A673 (cell line): ENCODE data around the gene CFAP58. TPM values are rescaled to one million over a fixed set of nuclear protein-coding genes. Genes with fewer than 3 reads are reported as not detected.

ENCODE experiments used
- BruUV-seq: library from RNA; stranded (reverse); fragments of 400-500 nt; replicated peaks from 2 replicates; lab custom pipeline; 2021; lab: Mats Ljungman, UMichigan
- CTCF ChIA-PET: fragments of 300-600 bp; sonication (Branson Sonifier 250); formaldehyde crosslinking; loops from one replicate; lab custom pipeline; 2022; ENCODE audit warnings: antibody characterized with exemption; lab: Charles Lee
- POLR2A ChIA-PET: fragments of 300-600 bp; sonication (Branson Sonifier 250); formaldehyde crosslinking; loops from one replicate; lab custom pipeline; 2022; ENCODE audit warnings: antibody characterized with exemption; ENCODE audit not compliant: low non-redundant PET; lab: Charles Lee
- DNase-seq: peaks from one replicate; pipeline ENCODE4 v3.0.0-alpha.2; 2015; ENCODE audit warnings: low spot score
- H3K27ac ChIP-seq: fragments of 200-600 bp; sonication (generic); 2 replicates; pipeline ENCODE4 v1.5.1; 2016; ENCODE audit warnings: mixed run types, low read depth, mild to moderate bottlenecking, mixed read lengths, antibody characterized with exemption, low read length; ENCODE audit not compliant: poor library complexity, severe bottlenecking
- H3K27me3 ChIP-seq: fragments of 200-600 bp; sonication (generic); replicated peaks from 2 replicates; pipeline ENCODE4 v1.6.1; 2017; ENCODE audit warnings: mixed run types, low read depth, mild to moderate bottlenecking, mixed read lengths, antibody characterized with exemption, low read length; ENCODE audit not compliant: insufficient read depth, poor library complexity
- H3K36me3 ChIP-seq: fragments of 200-600 bp; sonication (generic); 2 replicates; pipeline ENCODE4 v1.6.1; 2016; ENCODE audit warnings: mixed run types, mild to moderate bottlenecking, mixed read lengths, antibody characterized with exemption, low read length; ENCODE audit not compliant: insufficient read depth, poor library complexity, severe bottlenecking
- H3K4me1 ChIP-seq: fragments of 200-600 bp; sonication (generic); 2 replicates; pipeline ENCODE4 v1.6.1; 2017; ENCODE audit warnings: mixed run types, mild to moderate bottlenecking, mixed read lengths, antibody characterized with exemption, low read length; ENCODE audit not compliant: insufficient read depth, poor library complexity, severe bottlenecking
- H3K4me3 ChIP-seq: fragments of 200-600 bp; sonication (generic); 2 replicates; pipeline ENCODE4 v1.5.1; 2016; ENCODE audit warnings: low read depth, mixed run types, mild to moderate bottlenecking, mixed read lengths, low read length; ENCODE audit not compliant: poor library complexity, severe bottlenecking
- H3K9me3 ChIP-seq: fragments of 200-600 bp; sonication (generic); 2 replicates; pipeline ENCODE4 v1.6.1; 2016; ENCODE audit warnings: mixed run types, low read depth, mild to moderate bottlenecking, mixed read lengths, antibody characterized with exemption, low read length; ENCODE audit not compliant: poor library complexity, severe bottlenecking
- CTCF ChIP-seq: fragments of 300-800, 200-600 bp; sonication (generic); conservative IDR thresholded peaks from 2 replicates; pipeline ENCODE4 v1.5.1; 2017; ENCODE audit warnings: low read depth, mild to moderate bottlenecking, antibody characterized with exemption, low read length, moderate library complexity, mixed read lengths
- EZH2 ChIP-seq: fragments of 200-600 bp; sonication (generic); IDR thresholded peaks from 2 replicates; pipeline ENCODE4 v1.6.1; 2017; ENCODE audit warnings: borderline replicate concordance, low read depth, mild to moderate bottlenecking, mixed read lengths, antibody characterized with exemption, low read length; ENCODE audit not compliant: poor library complexity, severe bottlenecking
- intact Hi-C: fragments of 100-400 bp; cut with micrococcal nuclease; formaldehyde crosslinking; loops from one replicate; pipeline ENCODE4 v1.10.0; 2022; ENCODE audit not compliant: unreplicated experiment
- total RNA-seq: library from RNA; stranded (reverse); gene quantifications from 2 replicates; pipeline ENCODE4 v1.2.3, GENCODE V29; 2021

Gene CFAP58
- total RNA-seq, 1 experiment from 2014 or later, result 0.17 TPM

GRCh38 chr10:104417637-104418292, 64.1 kb downstream of the CFAP58 start:
- no peaks in the 10 kb centered on the region for H3K36me3 ChIP-seq
- intact Hi-C loops, result no loop called here
- TF ChIP-seq CTCF (no peak), EZH2 (no peak)
- ChIA-PET POLR2A (no interaction called here), CTCF (no interaction called here)
- H3K27me3 ChIP-seq, result no peaks in the 10 kb centered on the region
- no peak for DNase-seq
- H3K4me3 ChIP-seq, result no peak overlapping the region
- BruUV-seq, result no TSS peak
- H3K4me1 ChIP-seq, result no peaks in the 10 kb centered on the region
- no peak overlapping the region for H3K27ac ChIP-seq
- no peaks in the 10 kb centered on the region for H3K9me3 ChIP-seq

- POLR2A ChIA-PET, result no interaction called here
- Histone ChIP-seq H3K36me3 (no peaks in the 10 kb centered on the region), H3K4me1 (no peaks in the 10 kb centered on the region), H3K27ac (no peak overlapping the region), H3K9me3 (no peaks in the 10 kb centered on the region), H3K27me3 (peaks cover 7% of the 10 kb centered on the region), H3K4me3 (no peak overlapping the region)
- TF ChIP-seq CTCF (no peak), EZH2 (no peak)
- CTCF ChIA-PET, result no interaction called here
- no TSS peak for BruUV-seq
- intact Hi-C loops, result no loop called here
- DNase-seq, result no peak
Observed at GRCh38 chr10:104424719-104425118, 71.1 kb downstream of the CFAP58 start.

GRCh38 chr10:104427989-104428388, 74.4 kb downstream of the CFAP58 start:
- POLR2A ChIA-PET, result no interaction called here
- Histone ChIP-seq H3K36me3 (no peaks in the 10 kb centered on the region), H3K27ac (no peak overlapping the region), H3K4me3 (no peak overlapping the region), H3K4me1 (no peaks in the 10 kb centered on the region), H3K27me3 (peaks cover 7% of the 10 kb centered on the region), H3K9me3 (no peaks in the 10 kb centered on the region)
- TF ChIP-seq EZH2, result no peak
- BruUV-seq, result no TSS peak
- CTCF ChIA-PET, result no interaction called here
- intact Hi-C loops, result no loop called here
- no peak for DNase-seq

GRCh38 chr10:104429846-104430245, 76.2 kb downstream of the CFAP58 start:
- Histone ChIP-seq H3K4me1 (no peaks in the 10 kb centered on the region), H3K9me3 (no peaks in the 10 kb centered on the region), H3K4me3 (no peak overlapping the region), H3K27ac (no peak overlapping the region), H3K36me3 (no peaks in the 10 kb centered on the region), H3K27me3 (peaks cover 7% of the 10 kb centered on the region)
- CTCF ChIA-PET, result no interaction called here
- no TSS peak for BruUV-seq
- POLR2A ChIA-PET, result interaction anchor here (0.7 kb wide), 1 partner anchor 580 kb away, joined by 6 read pairs; no protein-coding TSS in a partner anchor
- no peak for TF ChIP-seq EZH2
- TF ChIP-seq CTCF, result no peak
- intact Hi-C loops, result no loop called here
- DNase-seq, result no peak
